Omental fat pad (tissue), 4 donors: ENCODE results near the gene CWF19L2. TPM values are rescaled to one million over a fixed set of nuclear protein-coding genes. Genes with fewer than 3 reads are reported as not detected.

Source experiments
- ATAC-seq: fragments of 150-250 bp; one replicate; pipeline ENCODE4 v1.9.1; 2016; ENCODE audit warnings: mild to moderate bottlenecking, moderate library complexity; ENCODE audit not compliant: low FRiP score
- DNase-seq: peaks from one replicate; pipeline ENCODE4 v3.0.0-alpha.2; 2019; ENCODE audit warnings: low spot score
- total RNA-seq, 4 donors: library from RNA; depleted of rRNA; stranded (reverse); fragments of >200 nt; gene quantifications; one replicate each; pipeline ENCODE4 v1.1.0, GENCODE V29; 2016
- TF ChIP-seq, protein P1 (sequence below), 3 donors: fragments of 450-650 bp; IDR thresholded peaks; one replicate each; pipeline ENCODE4 v1.5.1; 2016 to 2017; ENCODE audit warnings: antibody characterized with exemption in 3 of 3, mild to moderate bottlenecking in 3 of 3, moderate library complexity in 2 of 3

The CWF19L2 gene
- total RNA-seq, 4 donors from 2014 or later = 14.8 to 36.6 (median 17.0) TPM

DNA sequence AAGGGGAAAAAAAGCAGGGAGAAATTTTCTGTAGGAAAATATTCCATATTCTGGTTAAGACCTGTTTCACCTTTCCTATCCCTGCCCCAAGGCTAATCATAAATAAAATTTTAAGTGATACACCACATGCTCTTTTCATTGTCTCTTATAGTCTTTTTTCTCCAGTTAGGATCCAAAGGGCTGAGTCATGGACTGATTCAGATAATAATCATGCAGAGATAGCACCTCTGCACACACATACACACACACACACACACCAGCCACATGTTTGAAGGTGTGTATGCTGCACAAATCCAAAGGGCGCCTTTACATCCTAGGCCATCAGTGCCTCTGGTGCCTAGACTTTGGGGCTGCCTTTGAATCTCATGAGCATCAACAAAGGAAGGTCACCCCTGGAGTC, 35.5 kb upstream of the CWF19L2 start:
- TF ChIP-seq, protein P1, sequence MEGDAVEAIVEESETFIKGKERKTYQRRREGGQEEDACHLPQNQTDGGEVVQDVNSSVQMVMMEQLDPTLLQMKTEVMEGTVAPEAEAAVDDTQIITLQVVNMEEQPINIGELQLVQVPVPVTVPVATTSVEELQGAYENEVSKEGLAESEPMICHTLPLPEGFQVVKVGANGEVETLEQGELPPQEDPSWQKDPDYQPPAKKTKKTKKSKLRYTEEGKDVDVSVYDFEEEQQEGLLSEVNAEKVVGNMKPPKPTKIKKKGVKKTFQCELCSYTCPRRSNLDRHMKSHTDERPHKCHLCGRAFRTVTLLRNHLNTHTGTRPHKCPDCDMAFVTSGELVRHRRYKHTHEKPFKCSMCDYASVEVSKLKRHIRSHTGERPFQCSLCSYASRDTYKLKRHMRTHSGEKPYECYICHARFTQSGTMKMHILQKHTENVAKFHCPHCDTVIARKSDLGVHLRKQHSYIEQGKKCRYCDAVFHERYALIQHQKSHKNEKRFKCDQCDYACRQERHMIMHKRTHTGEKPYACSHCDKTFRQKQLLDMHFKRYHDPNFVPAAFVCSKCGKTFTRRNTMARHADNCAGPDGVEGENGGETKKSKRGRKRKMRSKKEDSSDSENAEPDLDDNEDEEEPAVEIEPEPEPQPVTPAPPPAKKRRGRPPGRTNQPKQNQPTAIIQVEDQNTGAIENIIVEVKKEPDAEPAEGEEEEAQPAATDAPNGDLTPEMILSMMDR (IDR thresholded peaks at IDR 0.05) = no peak
- no peak for ATAC-seq
- no peak for DNase-seq

- TF ChIP-seq, protein P1 (IDR thresholded peaks at IDR 0.05) = no peak
- ATAC-seq (no peak), DNase-seq (no peak)
These were observed 33.2 kb upstream of the CWF19L2 start for GRCh38 chr11:107490836-107491235.

DNA sequence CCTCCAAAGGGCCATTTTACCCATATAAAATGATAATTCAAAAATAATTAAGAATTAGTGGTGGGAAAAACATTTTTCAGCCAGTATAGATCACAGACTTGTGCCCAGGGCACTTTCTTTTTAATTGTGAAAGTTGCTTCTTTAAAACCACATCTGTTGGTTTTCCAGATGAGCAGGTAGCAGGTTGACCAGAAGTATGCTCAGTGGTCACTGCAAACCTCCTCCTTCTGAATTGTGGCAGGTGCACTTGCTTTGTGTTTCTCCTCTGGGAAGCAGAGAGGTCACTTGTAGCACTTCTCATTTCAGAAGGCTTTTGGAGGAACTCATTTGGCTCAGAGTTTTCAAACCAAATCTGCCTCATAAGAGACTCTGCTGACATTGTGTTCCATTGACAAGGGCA, 24.6 kb upstream of the CWF19L2 start:
- DNase-seq = no peak
- no peak for ATAC-seq
- TF ChIP-seq, protein P1 (IDR thresholded peaks at IDR 0.05) = no peak

GRCh38 chr11:107478922-107479321, 21.3 kb upstream of the CWF19L2 start:
- ATAC-seq = no peak
- TF ChIP-seq, protein P1 (IDR thresholded peaks at IDR 0.05) = no peak
- no peak for DNase-seq

GRCh38 chr11:107477820-107478219, 20.2 kb upstream of the CWF19L2 start:
- DNase-seq (no peak), ATAC-seq (no peak)
- TF ChIP-seq, protein P1 (IDR thresholded peaks at IDR 0.05) = no peak

DNA sequence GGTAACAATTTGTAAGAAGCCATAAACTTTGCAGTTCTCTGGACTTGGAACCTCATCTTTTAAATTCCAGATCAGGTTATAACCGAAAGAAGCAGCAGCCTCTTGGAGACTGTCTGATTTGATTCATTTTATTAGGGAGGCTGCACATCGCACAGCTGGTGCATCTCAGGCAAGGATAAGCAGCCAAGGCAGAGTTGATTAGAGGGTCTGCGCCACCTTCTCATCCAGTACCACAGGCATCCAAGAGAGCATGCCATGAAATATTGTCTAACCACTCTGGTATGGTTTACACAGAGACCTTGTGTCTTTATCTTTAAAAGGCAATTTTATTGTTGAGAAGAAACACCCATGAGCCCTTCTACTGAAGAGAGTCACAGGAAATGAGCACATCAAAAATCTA, 16.2 kb upstream of the CWF19L2 start:
- no peak for DNase-seq
- ATAC-seq = no peak
- TF ChIP-seq, protein P1 (IDR thresholded peaks at IDR 0.05) = no peak

DNA sequence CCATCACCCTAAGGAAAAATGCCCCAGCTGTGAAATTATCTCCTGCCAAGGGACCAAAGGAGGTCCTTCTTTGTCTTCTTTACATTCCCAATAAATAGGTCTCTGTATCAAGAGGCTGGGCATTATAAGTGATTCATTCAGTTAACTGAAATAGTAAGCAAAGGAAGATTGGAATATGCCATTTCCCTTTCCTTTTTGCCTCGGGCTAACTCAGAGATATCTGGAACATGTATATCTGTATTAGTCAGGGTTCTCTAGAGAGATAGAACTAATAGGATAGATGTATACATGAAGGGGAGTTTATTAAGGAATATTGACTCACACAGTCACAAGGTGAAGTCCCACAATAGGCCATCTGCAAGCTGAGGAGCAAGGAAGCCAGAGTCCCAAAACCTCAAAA, 15.3 kb upstream of the CWF19L2 start:
- DNase-seq = no peak
- no peak for ATAC-seq
- TF ChIP-seq, protein P1 (IDR thresholded peaks at IDR 0.05) = no peak
